Stimulated activated naive CD8-positive, alpha-beta T cell treated with anti-CD3 and anti-CD28 coated beads, Interleukin-15, Interleukin-2, amounts not matched to agents 100 U/mL and 50 U/mL, for 24 hours (primary cell): Measurements from ENCODE around the gene PIGC.
"Not testable (repeated sequence)": the region's sequence is repeated elsewhere in the genome, so short reads cannot be mapped to it uniquely, and the experiment has no call there.

Experiments
- ATAC-seq: fragments of 150-1000 bp; cut with Tn5 transposase; one replicate; pipeline ENCODE4 v1.10.0; 2021
- DNase-seq: peaks from one replicate; pipeline ENCODE4 v3.0.0; 2021

The PIGC gene

DNA sequence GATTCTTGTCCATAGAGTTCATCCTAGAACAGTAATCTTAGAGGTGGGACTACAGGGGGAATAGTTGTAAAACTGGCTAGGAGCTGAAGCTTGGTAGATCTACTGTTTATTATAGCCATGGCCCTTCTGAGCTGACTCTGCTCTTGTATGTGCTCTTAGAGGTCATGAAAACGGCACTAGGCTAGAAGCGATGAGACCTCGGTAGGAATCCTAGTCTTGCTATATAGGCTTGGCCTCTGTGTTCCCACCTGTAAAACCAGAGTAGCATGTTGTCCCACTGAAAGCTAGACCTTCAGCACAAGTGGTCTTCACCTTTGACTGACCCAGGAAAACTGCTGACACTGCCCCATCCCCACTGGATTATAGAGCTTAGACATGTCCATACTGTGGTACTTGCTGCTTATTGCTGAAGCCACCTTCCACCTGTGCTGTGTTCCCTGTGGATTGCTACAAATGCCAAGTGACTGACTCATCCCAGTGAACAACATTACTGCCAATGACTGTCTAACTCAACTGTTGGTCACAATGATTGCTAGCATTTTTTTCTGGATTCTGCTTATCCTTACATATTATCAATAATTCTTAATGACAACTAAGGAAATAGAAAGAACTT is 23.0 kb upstream of the PIGC start:
- ATAC-seq (no peak), DNase-seq (no peak)

DNA sequence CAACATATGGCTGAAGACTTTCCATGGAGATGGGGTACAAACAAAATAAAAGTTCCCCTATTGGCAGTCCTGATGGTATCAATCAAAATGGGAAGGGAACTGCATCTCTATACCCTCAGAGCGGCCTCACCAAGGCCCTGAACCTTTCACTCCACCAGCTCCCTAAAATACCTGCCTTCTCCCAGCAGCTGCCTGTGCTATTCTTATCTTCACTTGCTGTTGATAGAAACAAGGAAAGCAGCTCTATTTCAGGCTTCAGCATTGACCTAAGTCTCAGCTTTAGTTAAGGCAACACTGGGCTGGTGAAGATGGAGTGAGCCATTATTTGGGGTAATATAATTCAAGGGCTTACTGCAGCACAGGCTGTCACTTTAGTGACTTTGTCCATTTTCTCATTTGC is 21.7 kb upstream of the PIGC start:
- DNase-seq (no peak), ATAC-seq (no peak)

DNA sequence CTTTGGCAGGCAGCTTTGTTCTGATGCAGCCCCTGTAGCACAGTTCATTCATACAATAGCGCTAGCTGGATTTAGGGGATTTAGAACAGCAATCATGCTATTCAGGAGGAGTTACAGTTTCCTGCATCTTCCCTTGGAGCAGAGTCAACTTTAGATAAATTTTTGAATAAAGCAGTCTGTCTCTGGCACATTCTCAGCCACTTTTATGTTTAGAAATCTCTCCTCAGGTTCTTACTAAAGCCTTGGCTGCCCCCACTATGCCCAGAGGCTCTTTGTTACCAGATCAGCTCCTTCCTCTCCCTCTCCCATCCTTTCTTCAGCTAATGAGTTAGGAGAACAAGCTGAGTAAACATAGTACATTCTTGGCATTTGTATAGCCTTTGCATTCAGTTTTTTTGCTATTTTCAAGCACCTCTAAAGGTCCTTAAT is 17.0 kb upstream of the PIGC start:
- DNase-seq (no peak), ATAC-seq (no peak)

DNA sequence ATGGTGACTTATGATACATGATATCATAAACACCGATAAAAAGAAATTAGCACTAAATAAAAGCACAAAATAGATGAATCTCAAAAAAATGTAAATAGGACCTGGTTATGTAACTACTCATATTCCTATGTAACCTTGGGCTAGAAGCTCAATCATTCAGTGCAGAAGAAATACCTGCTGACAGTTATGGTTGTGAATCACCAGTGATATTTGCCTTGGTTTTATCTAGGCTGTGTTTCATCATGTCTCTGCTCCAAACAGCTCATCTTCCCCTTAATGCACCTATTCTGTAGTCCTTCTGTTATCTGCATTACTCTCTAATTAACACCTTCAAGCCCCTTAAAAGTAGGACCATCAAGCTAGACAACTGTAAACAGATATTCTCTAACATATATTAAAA is 16.3 kb upstream of the PIGC start:
- no peak for ATAC-seq
- DNase-seq = no peak

DNA sequence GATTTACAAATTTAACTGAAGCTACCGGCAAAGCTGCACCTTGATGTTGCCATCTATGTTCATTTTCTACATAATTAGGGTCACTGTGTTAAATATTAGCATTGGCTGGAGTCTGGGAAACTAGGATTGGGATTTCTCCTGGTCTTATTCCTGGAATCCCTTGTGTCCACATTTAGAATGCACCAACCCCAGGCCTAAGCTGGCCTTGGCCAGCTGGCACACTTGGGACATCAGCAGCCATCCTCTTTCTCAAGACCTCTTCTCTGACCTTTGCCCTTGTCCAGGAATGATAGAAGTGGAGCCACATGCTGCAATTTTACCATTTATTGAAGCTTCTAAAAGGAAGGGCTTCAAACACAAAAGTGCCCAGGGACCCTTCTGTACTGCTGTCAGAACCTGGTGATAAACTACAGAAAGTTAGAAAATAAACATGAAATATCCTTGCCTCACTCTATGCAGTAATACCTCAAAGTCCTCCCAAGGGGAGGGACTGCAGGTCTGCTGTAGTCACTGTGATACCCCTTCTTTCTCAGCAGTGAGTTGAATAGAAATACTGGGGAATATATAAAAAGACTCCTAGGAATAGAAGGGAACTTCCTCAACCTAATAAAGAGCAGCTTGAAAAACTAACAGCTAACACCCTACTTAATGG is 13.7 kb upstream of the PIGC start:
- DNase-seq = no peak
- ATAC-seq = no peak

DNA sequence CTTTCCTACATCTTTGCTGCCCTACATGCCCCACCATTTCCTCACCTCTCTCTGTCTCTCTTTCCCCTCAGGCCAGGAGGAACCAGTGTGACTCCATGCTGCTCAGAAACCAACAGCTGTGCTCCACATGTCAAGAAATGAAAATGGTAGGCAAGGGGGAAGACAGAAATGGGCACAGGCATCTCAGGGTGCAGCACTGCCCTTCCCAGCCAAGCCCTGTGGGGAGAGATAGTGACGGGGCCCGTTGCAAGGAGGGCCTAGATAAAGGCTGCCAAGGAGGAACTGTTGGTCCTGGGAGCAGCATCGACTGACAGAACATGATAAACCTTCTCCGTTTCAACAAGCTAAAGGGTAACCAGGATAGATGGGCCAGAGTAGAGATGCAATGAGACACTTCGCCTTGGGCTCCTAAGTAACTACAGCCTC is 12.5 kb upstream of the PIGC start:
- DNase-seq (no peak), ATAC-seq (no peak)

DNA sequence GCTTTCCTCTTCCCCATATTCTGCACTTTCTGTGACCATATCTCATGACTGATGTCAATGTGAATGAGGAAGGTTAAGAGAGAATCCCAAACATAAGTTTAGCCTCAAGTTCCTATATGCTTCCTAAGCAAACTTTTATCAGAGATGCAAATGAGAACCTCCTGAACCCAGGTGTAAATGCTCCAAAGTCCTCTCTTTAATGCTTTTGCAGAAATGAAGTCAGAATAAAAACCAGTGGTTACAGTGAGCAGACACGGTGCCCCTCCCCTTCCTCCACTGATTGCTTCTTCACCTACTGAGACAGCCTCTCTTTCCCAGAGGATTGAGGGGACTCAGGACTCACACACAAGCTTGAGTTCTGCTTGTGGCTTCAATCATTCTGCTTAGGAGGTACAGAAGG is 11.6 kb upstream of the PIGC start:
- ATAC-seq = no peak
- DNase-seq = no peak

DNA sequence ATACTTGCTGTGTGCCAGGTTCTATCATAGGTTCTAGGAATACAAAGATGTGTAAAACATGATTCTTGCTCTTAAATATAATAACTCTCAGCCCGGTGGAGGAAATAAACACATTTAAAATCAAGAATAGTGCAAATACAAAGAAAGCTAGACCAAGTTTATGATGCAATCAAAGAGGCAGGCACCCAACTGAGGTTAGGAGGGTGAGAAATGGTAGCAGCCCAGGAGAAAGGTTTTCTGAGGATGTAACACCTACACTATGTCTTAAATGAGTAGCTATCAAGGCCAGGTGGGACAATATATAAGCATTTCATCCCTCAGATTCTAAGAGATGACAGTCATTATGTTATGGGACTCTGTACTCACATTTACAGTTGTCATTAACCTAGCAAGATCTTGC is 9.7 kb upstream of the PIGC start:
- no peak for DNase-seq

DNA sequence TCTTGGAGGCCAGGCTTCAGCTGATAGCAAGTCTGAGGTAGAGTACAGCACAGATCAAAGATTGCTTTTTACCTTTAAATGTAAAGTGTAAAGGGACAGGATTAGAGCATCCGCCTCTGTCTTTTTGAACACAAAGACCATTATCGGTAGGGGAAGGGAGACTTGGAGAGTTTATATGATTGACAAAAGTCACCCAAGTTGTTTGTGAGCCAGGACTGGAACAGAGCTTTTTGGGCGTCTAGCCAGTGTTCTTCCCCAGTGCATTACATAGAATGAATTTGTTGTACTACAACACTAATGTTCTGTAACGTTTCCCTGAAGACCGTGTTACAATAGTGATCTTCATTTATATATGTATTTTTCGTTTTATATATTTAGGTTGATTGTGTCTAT is 9.3 kb upstream of the PIGC start:
- ATAC-seq (no peak), DNase-seq (no peak)

More for the DNA sequence above, 9.7 kb upstream of the PIGC start:
- no peak for ATAC-seq

DNA sequence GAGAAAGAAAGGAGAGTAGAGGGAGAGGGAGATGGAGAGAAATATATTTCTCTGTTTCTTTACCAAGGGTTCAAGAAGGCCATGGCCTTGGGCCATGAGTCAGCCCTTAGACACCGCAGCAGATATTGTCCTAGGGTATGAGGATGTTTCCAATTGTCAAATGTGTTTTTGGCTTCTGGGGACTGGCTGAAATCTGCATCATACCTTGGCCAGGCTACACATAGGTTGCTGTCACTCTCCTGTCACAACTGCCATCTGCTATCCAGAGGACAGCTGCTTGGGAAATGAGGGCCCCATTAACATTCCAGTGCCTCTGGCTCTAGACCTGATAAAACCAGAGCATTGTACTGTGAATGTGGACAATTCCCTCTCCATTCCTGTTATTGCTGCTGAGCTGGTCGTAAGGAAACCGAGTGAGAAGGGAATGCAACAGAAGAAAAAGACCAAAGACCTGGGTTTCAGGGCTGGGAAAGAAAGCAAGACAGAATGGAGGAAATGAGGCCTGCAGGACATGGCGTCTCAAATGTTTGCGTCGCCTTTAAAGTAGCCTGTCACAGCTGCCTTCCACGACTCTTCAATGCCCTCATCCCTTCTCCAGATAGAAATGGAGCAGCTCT is 8.8 kb upstream of the PIGC start:
- DNase-seq (no peak), ATAC-seq (no peak)

DNA sequence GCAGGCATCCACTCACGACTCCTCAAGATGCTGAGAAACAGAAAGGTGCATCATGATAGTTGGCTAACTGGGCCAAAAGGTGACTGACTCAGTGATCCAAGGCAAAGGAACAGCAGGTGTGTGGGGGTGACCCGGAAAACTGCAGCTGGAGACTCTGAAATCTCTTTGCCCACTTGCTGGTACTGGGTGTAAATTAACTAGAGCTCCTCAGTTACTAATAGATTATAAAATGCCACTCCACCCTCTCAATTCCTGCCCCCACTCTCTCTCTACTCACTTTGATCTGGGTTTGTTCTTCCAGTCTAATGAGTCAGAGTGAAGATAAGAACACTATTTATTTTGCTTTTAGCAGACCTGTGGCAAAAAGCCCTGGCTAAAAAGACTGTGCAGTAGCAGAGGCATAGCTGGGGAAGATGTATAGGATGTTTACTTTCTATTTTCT is 7.2 kb upstream of the PIGC start:
- DNase-seq = no peak
- ATAC-seq = peak; percentile 57

DNA sequence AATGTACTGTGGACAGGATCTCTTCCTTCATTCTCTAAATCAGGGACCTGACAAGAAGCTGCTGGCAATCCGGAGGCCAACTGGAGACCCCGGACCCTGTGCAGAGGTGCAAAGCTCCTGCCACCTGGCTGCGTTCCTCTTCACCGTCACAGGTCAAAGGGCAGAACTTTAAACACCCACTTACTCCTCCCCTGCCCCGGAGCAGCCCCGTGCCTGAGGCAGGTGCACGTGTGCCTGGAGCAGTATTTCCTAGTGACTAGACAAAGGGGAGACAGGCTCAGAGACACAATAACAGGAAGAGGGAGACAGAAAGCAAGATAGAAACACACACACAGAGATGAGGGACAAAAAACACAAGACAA is 6.6 kb upstream of the PIGC start:
- ATAC-seq (no peak), DNase-seq (no peak)

DNA sequence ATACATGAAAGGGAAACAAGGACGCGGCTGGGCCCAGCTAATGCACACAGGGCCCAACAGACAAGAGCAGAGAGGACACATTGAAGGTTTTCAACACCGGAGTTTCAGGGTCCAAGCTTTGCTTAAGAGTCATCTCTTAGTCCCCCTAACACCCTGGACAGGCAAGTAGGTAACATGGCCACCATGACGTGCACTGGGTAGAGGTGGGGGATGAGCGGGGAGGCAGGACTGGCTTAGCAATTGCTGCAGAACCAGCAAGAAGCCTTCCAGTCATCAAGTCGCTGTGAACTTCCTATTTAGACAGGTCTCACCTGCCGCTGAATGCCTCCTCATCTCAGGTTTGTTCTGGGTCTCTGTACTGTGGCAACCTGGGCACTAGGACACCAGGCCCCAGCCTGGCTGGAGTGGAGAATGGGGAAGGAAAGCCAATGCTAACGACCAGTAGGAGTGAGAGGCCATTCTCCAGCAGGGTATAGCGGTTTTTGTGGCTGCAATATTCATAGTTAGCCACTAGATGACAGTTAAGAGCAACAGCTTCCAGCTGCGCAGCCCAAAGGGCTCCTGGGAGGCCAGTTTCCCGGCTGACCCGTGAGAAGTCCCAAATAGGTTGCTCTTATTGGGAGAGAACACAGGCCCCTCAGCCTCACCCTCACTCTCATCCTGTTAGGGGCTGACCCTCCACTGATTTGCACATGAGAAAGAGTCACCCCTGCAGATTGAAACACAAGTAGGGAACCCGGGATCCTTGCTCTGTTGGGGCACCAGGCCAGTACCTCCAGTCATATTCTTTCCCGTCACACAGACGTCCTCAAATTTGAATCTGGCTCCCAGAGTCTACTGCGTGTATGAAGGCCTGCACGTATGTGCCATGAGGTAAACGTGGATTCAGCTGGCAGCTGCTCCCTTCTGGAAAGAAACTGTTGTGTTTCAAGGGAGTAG is 6.0 kb upstream of the PIGC start:
- DNase-seq = peak; percentile 32
- peak; percentile 78 for ATAC-seq

DNA sequence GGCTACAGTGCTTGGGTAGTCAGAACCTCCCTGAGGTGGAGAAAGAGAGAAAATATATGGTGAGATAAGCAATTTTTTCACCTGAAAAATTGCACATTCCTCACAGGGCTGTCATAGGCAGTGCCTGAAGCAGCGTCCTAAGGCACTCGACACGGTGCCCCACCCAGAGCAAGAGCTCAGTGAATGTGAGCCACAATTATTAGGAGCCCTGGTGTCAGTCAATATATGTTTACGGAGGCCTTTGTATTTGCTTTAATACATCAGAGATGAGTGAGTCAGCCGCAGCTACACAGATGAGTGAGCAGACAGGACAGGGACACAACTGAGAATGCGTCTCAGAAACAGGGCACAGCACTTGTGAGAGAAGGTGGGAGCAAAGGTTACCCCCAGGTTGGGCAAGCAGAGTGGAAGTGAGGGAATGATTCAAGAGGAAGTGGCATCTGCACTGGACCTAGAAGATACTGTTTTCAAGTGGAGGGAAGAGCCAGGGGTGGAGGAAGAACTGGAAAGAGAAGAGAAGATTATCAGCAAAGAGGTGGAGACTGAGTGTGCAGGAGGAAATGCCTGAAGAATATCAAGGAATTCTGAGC is 5.2 kb upstream of the PIGC start:
- DNase-seq = peak; percentile 10

DNA sequence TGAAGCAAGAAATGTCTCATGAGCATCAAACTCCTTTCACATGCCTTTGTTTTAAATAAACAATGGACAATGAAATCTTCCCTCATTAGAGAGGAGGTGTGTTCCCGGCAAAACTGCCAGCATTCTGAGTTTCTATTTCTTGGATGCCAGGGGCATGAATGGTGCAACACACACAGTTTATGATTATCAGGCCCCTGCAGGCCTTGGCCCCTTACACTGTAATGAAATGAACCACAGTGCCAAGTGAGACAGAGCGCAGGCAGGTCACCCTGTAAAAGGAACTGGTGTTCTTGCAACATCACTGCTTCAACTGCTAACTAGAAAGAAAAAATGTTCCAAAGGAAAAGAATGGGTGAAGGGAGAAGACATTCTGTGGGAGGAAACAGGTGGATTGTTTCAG is 3.8 kb upstream of the PIGC start:
- ATAC-seq = no peak
- DNase-seq = no peak

More for the DNA sequence above, 5.2 kb upstream of the PIGC start:
- ATAC-seq = peak; percentile 48

DNA sequence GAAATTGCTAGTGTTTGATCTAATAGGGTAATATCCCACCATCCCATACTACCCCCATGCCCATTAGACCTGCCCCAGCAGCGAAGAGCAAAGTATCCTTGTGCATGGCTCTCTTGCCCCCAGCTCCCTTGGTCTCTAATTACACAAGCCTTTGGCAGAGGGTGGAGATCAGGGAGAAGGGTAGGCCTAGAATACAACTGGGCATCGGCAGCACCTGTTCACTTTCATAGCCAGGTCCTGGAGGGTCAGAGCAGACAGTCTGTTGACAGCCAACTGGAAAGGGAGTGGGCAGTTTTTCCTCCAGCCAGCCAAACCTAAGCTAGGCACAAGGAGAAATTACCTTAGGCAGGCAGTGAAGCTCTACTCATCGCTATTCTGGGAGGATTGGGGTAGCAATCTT is 2.7 kb upstream of the PIGC start:
- DNase-seq = no peak
- no peak for ATAC-seq

DNA sequence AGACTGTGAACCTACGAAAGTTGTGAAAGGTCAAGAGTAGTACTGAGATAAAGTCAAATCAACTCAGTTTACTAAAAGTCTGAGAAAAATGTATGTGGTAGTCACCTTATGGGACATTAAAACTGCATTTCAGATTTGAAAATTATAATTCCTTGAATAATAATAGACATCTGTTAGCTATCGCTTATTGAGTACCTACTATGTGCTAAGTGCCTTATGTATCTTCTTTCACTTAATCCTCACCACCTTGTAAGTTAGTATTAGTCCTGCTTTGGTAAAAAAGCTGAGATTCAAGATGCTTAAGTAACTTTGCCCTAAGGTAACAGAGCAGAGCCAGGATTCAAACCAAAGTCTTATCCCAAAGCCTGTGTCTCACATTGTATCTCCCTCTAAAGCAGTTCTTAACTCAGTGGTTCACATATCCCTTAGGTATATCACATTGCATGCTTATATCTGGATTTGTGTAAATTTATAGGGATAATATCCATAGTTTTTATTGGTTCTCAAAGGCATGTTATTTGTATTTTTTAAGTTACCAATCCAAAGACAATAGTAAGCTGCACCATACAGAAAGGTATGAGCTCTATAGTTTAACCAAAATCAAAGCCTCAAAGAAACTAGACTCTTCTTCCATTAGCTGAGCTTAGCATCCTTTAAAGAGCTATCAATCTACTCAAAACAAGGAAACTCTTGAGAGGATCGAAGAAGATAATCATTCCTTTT is 865 bp downstream of the PIGC start:
- no peak for DNase-seq
- ATAC-seq = no peak

DNA sequence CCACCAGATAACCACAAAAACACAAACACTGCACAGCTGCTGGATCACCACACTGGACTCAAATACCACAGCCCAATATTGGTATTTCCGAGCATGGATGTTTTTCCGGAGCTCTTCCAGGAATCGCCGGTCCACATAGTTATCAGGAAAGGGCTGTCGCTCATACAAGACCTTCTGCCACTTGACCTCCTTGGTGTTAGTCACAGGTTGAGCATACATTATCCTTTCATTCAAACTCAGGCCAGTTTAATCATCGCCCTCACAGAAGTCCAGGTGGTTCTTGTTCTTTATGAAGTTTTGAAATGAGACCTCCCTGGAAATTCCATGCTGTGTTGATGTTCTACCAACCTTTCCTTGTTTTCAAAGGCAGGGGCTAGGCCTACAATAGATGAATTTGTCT is 1.5 kb downstream of the PIGC start:
- DNase-seq (no peak), ATAC-seq (no peak)

DNA sequence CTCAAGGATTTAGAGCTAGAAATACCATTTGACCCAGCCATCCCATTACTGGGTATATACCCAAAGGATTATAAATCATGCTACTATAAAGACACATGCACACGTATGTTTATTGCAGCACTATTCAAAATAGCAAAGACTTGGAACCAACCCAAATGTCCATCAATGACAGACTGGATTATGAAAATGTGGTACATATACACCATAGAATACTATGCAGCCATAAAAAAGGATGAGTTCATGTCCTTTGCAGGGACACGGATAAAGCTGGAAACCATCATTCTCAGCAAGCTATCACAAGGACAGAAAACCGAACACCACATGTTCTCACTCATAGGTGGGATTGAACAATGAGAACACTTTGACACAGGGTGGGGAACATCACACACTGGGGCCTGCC is 6.7 kb downstream of the PIGC start:
- not testable (repeated sequence) for DNase-seq, ATAC-seq

DNA sequence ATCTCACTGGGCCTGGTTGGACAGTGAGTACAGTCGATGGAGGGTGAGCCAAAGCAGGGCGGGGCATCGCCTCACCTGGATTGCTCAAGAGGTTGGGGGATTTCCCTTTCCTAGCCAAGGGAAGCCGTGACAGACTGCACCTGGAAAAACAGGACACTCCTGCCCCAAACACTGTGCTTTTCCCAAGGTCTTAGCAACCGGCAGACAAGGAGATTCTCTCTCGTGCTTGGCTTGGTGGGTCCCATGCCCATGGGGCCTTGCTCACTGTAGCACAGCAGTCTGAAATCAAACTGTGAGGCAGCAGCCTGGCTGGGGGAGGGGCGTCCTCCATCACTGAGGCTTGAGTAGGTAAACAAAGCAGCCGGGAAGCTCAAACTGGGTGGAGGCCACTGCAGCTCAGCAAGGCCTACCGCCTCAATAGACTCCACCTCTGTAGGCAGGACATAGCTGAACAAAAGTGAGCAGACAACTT is 12.1 kb downstream of the PIGC start:
- DNase-seq (no peak), ATAC-seq (no peak)

DNA sequence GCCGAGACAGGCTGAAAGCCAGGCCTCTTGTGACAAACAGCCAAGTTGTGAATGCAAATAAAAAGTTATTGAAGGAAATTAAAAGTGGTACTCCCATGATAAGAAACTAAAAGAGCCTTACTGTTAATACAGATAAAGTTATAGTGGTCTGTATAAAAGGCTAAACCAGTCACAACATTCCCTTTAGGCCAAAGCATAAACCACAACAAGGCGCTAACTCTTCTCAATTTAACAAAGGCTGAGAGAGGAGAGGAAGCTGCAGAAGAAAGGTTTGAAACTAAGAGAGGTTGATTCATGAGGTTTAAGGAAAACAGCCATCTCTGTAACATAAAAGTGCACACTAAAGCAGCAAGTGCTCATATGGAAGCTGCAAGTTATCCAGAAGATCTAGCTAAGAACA is 12.7 kb downstream of the PIGC start:
- DNase-seq = no peak
- no peak for ATAC-seq

DNA sequence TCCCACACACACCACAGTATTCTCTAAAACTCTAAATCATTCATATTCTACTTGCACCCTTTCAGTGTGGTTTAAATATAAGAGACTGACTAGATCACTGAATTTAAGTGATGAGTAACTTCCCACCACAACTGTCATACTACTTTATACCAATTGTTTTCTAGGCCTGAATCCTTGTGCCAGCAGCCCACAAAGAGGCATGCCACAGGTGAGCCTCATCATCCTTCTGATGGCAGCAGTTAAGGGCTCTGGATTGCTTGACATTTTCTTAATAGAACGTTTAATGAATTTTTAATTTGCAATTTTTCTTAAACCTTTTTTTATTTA is 13.8 kb downstream of the PIGC start:
- DNase-seq = no peak
- ATAC-seq = peak; percentile 44
